Ammon's horn (tissue), 1 donor: ENCODE data around the gene FUT3.
A peak's percentile ranks its signal among the peaks of the same experiment; 100 is the strongest.
"Not testable (repeated sequence)": the region's sequence is repeated elsewhere in the genome, so short reads cannot be mapped to it uniquely, and the experiment has no call there.

Experiments used
- DNase-seq: peaks from one replicate; pipeline ENCODE4 v3.0.0-alpha.2; 2016; ENCODE audit warnings: low spot score

Gene FUT3

DNA sequence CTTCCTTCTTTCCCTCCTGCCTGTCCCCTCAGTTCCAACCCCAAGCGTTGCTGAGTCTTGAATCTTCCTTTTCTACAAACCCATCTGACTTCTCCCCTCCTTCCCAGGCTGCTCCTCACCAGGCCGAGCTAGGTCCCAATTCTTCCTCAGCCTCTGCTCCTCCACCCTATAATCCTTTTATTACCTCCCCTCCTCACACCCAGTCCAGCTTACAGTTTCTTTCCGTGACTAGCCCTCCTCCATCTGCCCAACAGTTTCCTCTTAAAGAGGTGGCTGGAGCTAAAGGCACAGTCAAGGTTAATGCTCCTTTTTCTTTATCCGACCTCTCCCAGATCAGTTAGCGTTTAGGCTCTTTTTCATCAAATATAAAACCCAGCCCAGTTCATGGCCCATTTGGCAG, 2.6 kb downstream of the FUT3 start:
- DNase-seq = not testable (repeated sequence)

GRCh38 chr19:5847846-5848245, 3.4 kb downstream of the FUT3 start:
- not testable (repeated sequence) for DNase-seq

- DNase-seq = no peak
These were observed 6.5 kb downstream of the FUT3 start for GRCh38 chr19:5844456-5845433.

GRCh38 chr19:5843295-5843927, 7.8 kb downstream of the FUT3 start:
- no peak for DNase-seq

GRCh38 chr19:5841735-5842111, 9.5 kb downstream of the FUT3 start:
- DNase-seq = not testable (repeated sequence)

DNA sequence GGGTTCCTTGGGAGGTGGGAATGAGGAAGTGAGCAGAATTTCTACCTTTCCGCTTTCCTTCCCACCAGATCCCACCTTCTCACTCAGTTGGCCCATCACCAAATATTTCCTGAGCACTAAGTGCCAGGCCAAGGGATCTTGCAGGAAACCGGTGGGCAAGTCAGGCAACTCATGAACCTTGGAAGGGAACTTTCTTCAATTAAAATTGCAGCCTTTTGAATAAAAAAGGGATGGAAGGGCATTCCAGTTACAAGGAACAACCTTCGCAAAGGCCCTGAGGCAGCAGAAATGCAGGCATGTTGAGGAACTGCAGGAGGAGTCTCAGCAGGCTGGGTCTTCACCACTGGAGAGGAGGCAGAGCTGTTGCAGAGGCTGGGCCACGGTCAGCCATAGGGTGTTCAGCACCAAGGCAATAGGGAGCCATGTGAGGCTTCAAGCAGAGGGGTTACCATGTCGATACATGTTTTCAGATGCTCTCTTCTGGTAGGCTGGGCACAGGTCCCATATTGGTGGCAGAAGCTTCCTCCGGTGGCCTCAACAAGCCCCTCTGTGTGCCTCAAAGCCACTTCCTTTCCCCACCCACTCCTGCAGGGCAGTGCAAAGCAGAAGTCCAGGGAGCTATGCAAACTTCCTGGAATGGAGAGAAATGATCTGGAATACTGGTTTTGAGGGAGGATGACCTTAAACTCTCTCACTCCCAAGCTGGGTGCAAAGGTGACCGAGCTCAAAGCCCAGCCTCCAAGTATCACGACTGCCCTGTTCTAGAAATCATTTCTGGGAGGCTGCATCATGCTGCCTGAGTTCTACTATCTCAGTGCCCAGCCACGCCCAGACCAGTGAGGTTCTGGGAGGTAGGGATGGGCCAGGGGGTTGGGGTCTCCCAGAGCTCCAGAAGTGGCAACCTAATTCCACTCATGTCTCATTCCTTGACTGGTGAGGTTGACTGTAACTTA, 11.9 kb downstream of the FUT3 start, which contains the start of gene FUT6:
FUT6 (minus strand) TSS at position 638 of the 953 bp plus-strand sequence. CDS start 7,135 bp downstream, outside the sequence.
- no peak for DNase-seq

GRCh38 chr19:5838353-5839064, 12.7 kb downstream of the FUT3 start:
- no peak for DNase-seq

DNA sequence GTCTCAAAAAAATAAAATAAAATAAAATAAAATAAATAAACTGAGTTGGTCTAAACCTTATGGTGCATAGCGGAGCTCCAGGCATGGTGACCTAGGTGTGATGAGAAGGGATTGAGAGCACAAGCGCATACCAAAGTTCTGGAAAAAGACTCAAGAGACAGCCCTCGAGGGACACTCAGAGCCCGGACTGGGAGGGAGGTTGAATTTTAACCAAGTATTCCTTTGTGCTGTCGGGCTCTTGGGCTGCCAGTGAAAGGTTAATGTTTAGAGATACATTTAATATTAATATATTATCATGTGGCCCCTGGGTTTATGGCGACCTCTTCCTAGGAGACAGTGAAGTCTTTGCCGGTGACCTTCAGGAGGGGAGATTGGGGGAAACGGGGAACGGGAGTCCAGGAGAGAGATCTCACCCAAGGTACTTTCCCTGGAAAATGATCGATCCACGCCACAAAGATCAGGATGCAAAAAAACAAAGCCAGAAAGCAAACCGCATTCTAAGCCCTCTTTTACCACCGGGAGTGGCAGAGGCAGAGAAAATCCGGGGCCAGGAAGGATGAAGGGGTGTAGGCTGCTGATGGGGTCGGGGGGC, 13.4 kb downstream of the FUT3 start:
- DNase-seq = no peak

- no peak for DNase-seq
These were observed 18.6 kb downstream of the FUT3 start for GRCh38 chr19:5832527-5833216.

DNA sequence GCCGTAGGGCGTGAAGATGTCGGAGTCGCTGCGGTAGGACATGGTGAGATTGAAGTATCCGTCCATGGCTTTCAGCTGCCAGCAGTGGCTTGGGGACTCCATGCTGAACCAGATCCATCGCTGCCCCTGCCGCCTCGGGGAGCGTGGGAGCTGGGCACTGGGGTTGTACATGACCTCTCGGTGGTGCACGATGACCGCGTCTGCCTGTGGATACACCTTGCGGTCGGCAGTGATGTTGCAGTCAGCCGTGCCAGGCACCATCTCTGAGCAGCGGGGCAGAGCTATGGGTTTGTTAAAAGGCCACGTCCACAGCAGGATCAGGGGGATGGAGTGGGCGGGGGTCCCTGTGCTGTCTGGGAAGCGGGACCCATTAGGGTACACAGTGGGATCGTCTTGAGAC, 19.2 kb downstream of the FUT3 start:
- no peak for DNase-seq

DNA sequence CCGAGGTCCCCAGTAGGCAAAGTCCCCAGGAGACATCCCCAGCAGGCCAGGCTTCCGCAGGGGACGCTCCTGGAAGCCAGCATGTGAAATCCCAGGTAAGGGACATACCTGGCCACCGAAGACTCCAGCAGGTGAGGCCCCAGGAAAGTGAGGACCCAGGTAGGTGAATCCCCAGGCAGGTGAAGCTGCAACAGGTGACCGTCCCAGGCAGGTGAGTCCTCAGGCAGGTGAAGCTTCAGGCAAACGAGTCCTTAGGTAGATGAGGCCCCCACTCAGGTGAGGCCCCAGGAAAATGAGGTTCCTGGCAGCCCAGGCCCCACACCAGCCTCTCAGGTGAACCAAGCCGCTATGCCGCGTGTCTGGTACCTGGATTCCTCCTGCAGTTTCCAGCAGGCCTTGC, 20.1 kb downstream of the FUT3 start:
- DNase-seq = no peak

GRCh38 chr19:5829567-5830310, 21.5 kb downstream of the FUT3 start:
- no peak for DNase-seq

- no peak for DNase-seq
These were observed 22.3 kb downstream of the FUT3 start for GRCh38 chr19:5828661-5829566.

- DNase-seq = peak; percentile 67
These were observed 23.2 kb downstream of the FUT3 start for GRCh38 chr19:5827891-5828660.

DNA sequence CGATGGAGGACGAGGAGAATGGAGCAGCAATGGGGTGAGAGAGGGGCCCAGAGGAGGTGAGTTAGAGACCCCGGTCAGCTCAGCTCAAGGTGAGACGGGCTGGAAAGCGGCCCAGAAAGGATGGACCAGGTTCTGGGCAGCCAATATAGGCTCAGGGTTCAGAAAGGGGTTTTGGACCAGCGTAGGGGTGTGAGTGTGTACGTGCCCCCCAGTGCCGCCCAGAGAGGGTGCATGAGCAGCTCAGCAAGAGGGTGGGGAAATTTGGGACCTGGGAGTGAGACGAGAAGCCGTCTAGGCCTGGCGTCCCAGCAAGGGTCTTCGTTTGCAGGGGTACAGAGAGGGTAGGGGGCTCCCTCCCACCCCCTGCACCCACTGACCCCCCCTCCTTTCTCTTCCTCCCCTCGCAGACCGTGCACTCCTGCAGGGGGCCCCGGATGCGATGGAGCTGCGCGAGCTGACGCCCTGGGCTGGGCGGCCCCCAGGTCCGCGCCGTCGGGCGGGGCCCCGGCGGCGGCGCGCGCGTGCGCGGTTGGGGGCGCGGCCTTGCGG, 23.8 kb downstream of the FUT3 start:
- no peak for DNase-seq

DNA sequence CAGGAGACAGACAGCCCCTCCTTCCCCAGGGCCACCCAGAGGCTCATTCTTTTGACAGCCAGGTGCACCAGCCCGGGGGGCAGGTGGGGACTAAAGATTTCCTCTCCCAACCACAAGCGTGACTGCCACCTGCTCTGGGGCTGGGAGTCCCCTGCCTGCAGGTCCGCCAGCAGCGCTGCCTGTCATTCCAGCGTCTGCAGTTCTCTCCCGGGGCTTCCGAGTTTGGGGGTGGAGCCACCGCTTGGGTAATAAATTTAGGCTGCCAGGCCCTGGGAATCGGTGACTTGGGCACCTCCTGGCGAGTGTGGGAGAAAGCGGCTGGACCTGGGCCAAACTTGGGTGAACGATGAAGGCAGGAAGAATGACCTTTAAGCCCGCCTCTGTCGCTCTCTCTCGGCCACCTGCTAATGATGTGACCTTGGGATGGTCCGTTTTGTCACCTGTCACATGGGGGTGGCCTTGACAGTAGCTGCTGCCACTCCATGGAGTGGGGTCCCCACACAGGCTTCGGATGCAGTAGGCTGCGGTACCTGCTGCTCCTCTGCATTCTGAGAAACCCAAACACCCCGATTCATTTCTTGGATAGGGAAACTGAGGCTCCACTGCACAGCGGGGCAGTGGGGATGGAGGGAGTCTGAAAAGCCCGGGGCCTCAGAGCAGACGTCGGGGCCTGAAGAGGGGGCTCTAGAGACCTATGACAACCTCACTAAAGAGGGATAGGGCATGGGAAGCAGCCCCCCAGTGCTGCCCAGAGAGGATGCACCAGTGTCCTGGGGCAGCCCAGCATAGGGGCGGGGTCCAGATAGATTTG, 24.5 kb downstream of the FUT3 start:
- DNase-seq = no peak

- DNase-seq = no peak
These were observed 26.1 kb downstream of the FUT3 start for GRCh38 chr19:5825178-5825577.
